Stimulated activated CD4-positive, alpha-beta T cell treated with anti-CD3 and anti-CD28 coated beads, Interleukin-4, amount 100 ng/mL, for 48 hours (primary cell): ENCODE data around the gene DPP4.

Experiments used
- DNase-seq, 2 donors: peaks; one replicate each; pipeline ENCODE4 v3.0.0-alpha.2; 2020; ENCODE audit warnings: low read depth in 2 of 2

The DPP4 gene

DNA sequence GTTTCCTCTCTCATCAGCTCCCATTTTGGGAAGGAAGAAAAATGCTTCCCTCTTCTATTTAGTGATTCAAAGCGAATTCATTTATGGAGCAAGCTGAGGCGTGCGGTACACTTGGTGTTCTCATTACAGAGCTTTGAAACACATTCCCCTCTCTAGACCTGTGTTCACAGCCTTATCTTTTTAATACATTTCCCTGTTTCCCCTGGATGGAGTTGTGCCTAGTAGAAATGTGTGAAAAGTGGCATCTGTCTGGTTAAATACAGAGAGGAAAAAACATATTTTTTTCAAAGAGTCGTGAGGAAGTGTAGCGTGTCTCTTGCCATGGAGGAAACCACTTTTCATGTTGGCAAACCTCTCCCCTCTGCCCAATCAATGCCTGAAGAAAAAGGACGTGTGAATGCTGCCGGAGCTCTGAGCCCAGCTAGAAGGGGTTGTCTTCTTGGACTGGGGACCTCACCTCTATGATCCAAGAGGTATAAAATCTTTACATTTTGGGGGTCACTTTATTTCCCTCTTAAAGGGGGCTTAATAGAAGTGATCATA lies 52.4 kb downstream of the DPP4 start:
- no peak for DNase-seq

DNA sequence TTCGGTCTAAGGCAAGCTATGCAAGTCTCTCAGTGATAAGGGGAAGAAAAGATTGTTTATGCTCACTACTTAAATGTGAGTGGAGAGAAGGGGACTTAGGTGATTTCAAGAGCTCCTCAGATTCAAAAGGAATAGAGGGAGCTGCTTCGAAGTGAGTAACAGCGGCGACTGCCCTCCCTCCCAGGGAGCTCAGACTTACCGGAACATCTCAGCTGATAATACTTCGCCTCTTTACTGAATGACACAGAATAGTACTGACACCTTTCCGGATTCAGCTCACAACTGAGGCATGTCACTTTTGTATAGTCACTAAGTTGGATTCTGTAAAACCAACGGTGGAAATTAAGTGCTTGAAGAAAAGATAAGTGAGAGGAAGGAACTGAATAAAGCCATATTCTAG lies 55.5 kb downstream of the DPP4 start:
- no peak for DNase-seq

DNA sequence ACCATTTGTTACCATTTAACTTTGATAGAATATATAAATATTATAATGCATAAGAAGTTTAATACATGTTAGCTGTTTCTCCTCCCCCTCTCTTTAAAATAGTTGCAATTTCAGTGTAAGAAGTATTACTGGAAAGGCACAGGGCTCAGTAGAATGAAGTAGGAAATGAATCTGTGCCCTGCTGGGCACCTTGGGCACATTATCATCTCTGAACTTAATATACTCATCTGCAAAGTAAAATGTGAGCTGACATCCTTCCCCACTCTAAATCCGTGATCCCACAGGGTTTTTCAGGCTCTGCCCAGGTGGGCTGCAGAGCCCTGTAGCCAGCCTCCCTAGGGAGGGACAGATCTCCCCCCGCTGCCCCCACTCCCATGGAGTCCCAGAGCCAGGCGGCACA lies 56.8 kb downstream of the DPP4 start:
- DNase-seq, result no peak

DNA sequence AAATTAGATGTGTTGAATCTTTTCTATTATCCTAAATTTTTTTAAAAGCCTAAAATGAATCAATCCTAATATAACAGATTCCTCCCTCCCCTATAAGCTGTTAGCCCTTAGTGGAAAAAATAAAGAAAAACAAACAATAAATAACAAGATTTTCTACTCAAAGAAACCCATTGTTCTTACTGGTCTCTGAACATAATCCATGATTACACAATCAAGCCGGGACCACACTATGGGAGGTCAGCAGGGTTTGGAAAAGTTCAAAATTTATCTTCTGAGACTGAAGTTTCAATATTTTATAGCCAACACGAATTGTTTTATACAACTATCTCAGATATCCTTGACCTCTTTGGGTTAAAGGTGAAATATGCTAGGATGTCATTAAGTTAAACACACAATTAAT lies 57.9 kb downstream of the DPP4 start:
- DNase-seq, result no peak

DNA sequence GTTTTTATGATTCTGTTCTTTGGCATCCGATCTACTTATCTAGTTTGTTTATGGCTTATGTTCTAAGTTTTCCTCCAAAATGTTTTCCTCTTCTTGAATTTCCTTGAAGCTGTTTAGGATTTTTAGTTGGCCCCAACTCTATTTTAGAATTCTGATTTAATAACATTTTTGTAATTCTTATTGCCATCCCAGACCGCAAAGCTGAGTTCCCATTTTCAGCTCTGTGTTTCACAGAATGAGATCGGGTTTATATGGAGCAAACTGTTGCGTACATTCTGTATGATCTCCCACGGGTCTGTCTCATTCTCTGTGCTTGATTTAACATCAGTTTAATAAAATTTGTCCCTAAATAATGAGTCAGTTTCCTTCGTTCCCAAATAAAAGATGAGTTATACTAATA lies 59.3 kb downstream of the DPP4 start:
- no peak for DNase-seq

DNA sequence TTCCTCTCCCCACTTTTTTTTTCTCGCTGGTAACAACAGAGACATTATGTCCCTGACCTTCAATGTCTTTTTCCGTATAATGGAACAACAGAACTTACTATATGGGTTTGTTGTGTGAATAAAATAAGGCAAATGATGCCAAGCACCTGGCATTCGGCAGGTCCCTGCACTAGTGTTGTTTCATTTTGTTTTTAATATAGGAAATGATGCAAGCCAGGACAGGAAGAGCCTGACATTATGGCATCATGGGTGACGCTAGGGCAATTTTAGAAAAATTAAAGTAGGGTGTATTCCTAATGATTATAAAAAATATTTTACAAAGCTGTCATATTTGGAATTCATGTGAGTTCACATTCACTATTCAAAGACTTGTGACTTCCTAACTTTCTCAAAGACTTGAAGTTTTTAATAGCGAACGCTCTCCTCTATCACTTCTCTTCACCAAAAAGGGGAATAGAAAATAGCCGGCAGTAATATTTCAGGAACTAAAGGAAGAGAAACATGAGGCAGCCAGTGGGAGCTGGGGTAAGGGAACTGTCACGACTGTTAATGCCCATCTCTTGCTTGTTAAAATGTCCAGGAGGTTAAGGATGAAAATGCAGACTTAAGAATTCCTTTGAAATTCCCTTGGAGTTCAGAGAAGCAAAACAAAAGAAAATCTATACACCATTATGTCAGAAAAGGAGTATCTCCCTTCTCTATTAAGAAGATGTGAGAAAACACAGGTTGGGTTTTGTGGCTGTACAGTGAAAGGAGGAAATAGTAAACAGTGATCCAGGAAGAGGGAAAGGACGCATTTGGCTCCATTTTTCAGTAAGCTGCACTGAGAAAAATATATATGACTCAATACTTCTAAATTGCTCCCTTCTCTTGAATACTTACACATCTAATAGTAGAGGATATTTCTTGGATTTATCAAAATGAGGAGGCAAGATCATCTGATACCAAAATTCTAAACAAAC lies 60.2 kb downstream of the DPP4 start:
- DNase-seq, result no peak

DNA sequence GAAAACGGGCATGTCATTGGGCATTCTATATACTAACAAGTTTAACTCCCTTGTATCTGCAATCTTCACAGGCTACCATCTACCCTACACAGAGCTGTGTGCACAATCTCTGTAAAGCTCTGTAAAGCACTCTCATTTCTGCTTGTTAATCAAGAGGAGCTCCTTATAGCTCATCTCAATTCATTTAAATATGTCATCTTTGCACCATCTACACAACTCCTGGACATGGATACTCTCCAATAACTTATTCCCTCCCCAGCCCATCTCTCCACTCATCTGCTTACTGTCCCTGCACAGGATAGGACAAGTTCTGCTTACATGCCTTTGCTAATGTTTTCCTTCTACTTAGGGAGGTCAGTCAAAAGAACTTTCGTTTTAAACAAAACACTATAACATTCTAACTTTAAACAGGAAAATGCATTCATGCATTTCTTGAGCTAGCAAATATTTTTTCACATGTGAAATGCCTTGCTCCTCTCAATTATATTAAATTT lies 61.4 kb downstream of the DPP4 start:
- DNase-seq, result no peak

DNA sequence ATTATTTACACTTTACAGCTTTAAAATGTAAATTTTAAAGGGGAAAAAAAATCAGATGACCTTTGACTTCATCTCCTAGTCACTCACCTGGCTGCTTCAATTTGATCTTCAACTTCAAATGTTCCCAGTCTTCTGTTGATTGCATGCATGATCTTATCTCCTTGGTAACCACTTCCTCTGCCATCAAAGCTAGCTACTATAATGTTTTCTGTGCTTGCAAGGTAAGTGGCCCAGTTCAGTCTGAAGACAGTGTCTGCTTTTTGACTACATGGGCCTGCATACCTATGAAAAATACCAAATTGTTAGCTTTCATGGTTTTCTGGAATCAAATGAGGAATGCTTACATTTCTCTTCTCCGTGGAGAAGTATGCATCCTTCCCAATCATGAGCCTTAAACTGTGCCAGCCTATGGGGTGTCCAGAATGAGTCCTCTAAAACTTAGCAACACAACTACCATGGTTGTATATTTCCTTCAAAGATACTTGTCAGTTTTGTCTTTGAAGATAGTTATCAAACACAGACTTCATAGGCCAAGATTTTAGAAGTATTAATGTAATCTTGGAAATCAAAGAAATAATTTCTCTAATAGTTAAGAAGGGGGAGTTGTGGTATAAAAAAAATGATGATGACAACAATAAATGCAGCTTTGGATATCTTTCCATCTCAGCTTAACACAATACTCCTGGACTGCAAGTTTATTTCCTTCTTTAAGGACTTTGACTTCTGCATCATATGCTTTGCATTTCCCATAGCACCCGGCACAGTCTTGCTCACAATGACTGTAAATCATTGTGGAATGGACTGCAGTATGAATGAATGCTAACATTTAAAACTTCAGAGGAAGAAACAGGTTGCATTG lies 62.1 kb downstream of the DPP4 start:
- no peak for DNase-seq

DNA sequence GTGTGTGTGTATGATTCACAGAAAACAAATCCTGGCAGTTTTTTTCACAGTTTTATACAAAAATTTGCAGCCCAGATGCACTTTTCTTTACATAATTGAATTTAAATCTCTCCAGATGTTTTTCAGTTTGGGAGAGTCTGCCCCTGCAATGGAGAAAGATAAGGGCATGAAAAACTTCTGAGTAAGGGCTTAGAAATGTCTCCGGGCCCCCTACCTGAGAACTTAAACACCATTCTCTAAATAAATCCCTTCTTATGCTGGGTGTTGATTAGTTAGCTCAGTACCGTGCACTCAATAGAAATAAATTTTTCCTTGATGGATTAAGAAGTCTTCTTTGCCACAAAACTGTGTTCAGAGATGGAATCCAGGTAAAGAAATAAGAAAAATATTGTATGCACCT lies 64.5 kb downstream of the DPP4 start:
- DNase-seq, result no peak

DNA sequence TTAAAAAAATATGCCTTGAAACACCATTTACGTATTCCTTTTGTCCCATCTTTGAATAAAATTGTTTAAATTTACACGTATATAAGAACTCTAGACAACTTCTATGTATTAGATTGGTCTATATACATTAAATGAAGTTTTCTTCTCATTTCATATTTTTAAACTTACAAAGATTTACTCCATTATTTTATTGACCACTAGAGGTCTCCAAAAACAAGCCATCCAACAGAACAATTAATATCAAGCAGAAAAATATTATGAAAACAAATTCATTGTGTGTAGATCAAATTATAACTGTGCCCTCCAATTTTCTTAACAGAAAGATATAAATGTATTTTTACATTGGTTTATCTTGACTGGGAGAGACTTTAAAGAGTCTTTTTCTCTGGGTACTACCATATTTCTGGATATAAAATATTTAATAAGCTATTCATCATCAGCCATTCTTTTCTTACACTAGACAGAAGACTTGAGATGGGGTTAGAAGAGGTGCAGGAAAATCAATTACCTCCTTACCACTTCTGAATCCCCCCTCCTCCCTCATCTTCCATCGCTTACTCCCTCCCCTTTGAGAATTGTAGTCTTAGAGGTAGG lies 66.5 kb downstream of the DPP4 start:
- no peak for DNase-seq

DNA sequence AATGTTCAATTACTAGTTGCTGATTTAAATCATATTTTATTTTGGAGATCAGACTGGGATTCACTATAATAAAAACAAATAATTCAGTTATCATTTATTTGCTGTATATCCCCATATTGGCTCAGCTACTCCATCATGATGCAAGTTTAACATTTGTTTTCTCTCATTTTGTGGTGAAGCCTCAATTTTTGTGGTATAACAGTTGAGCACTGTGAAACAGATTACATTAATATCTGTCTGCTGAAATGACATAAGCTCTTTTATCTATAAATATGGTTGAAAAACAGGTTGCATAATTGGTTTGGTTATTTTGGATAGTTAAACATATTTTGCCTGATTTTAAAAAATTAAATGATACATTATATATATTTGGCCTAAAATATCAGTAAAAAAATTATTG lies 67.7 kb downstream of the DPP4 start:
- no peak for DNase-seq

DNA sequence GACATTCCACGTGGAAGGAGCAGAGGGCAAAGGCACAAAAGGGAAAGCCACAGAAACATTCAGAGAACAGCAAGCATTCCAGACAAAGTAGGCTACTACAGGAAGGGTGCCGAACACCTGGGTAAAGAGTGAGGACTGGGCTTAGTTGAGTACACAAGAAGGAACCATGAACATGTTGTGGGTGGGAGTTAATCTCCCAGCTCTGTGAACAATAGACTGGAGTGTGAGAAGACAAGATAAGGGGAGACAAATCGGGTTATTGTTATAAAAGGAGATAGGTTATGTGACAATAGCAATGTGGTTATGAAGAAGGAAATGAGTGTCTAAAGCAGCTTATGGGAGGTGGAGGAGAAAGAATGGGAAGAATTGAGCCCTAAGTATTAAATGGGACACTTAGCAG lies 70.0 kb downstream of the DPP4 start:
- no peak for DNase-seq

DNA sequence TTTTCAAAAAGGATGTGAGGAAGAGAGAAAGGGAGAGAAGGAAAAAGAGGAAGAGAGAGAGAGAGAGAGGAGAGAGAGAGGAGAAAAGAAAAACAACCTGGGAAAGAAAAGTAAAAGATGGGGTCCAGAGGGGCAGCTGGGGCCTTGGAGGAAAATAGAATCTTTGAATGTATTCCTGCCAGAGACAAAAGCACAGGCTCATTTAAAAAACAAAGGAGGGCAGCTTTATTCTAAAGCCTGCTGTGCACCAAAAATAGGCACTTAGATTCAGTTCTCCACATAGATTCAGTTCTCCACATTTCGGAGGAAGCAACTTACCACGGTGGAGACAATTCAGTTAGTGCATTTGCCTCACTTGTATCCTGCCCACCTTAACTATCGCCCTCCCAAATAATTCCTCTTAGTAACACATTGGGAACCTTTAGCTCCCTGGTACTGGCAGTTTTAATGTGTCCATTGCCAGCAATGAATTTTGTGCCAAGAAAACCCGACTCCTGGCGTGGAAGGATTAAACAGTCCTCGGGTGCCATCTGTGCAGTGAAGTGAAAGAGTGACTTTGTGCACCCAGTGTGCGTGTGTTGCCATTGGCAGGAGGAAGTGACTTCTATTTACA lies 71.3 kb downstream of the DPP4 start:
- no peak for DNase-seq

DNA sequence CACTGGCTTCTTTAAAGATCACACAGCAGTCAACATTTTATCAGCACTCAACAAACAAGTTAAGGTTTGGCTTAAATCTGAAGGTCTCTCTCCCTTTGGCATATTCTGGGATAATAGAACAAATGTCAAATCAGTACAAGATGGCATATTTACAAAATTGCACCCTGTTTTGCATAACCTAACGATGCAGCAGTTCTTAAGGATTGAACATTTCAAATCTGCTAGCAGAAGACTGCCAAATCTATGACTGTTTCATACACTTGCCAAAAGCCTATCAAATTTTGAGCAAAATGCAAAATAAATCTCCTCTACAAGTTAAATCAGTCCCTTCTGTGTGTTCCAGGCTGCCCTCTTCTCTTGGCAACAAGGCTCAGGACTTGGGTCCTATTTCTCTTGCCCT lies 73.6 kb downstream of the DPP4 start:
- no peak for DNase-seq

DNA sequence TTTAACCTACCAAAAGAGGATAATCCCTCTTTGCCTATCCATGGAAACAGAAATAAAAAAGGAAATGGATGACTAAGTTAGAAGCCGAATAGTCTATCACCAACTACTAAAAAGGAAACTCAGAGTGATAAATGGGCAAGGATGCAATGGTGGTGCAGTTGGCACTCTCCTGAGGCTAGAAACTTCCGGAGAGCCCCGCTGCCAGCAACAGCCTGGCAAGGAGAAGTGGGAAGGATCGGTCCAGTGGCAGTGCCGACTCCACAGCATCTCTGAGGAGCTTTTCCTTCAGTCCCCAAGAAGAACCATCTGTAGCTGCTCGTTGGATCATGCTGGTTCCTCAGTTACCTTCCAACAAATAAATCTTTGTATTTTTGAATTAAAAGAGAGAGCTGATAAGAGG lies 74.7 kb downstream of the DPP4 start:
- DNase-seq, result no peak

DNA sequence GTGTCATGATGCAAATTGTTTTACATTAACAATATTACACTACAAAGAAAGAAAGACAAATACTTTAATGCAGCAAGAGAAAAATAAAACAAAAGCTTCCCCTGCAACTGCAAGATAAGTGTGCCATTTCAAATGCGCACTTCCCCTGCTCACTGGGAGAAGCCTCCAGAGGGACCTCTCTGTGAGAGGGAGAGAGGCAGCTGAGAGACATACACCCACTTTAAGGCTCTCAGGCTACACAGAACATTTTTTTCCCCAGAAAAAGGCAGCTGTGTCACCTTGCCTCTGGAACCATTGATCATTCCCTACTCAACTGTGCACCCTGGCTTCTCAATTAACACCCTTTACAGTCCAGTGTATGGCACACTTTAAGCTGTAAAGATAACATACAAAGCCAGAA lies 75.2 kb downstream of the DPP4 start:
- DNase-seq, result no peak

DNA sequence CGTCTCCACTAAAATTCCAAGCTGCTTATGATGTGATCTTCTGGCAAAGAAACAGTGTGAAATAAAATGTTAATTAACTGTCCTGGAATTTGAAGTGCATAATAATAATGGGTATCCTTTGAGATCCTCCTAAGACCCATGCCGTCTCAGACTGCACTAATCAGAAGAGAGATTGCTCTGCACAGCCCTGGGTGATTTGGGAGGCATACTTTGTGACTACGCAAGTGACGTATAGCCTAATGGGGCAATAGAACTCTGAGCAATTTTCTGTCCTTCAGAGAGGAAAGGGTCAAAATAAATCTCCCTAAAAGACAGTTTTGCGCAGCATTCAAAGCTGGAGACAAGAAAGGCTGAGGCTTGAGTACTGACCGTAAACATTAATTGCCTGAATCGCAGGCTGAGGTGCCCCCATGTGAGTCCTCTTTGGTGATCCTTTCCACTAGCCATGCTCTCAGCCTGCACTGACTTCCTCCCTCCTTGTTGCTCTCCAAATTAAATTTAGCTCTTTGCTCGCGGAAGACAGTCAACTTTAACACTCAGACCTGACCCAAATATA lies 76.0 kb downstream of the DPP4 start:
- no peak for DNase-seq

DNA sequence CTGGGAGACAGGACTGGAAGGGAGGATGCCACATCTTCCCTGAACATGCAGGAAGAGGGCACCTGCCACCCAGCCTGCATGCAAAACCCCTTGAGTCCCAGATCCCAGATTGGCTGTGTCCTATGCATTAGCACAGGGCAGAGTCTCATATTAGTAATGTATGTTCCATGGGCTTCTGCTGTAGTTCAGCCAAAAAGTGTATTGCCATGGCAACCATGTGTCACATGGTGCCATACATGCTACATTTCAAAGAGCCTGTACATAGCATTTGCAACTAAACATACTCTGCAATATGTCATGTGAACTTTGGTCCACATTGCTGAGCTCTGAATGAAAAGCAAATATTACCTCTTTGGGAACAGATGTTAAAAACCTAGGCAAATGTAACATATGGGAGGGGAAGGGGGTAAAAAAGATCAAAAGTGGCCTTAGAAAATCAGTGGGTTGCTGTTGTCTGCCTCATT lies 78.4 kb downstream of the DPP4 start:
- DNase-seq, result no peak

DNA sequence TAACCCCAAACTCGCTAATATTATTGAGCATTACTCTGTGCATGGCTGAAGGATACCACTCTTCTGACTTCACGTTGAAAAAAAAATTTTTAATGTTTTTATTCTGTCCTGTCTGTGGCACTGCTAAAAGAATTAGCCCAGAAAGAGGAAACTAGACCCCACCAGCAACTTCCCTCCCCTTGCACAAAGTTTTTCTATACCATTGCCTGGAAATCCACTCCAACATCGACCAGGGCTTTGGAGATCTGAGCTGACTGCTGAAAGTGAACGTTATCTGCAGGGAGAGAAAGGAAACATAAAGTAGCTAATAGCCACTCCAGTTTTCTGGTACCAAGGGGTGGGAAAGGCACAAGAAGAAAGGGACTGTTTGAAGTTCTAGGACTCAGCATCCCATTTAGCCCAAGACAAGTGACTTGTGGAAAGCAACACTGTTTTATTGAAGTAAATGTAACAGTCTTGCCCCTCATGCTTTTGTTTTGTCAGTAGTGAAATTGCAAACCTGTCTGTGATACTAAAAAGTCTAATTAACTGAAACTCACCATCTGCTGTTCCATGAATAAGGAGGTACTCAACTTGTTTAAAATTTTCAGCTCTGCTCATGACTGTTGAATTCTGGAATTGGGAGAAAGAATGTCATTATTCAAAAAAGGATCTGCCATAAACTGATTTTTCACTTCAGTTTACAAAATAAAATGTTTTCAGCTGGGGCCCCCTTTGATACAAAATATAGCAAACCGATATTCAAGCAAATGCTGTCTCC lies 79.1 kb downstream of the DPP4 start:
- no peak for DNase-seq

DNA sequence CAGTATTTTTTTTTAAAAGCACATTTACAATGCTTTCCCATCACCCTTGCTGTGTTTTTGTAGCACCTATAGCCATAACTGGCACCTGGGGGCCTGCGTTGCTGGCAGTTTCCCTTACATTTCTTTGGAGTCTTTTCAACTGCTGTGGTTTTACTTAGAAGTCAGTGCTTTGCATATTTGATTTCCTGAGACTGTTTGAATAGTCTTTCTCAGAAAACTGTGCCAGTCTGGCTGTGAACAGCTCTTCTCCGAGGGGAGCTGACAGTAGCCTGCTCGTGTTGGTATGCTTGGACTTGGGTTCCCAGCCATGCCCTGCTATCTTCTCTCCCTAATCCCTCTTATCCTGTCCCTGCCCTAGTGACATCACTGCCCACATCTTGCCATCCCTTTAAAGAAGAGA lies 81.5 kb downstream of the DPP4 start:
- DNase-seq, result peak; percentile 24 to 26
